ENCODE results near the gene PLAGL2.

PLAGL2 gene

GRCh38 chr20:32216179-32217142, 8.9 kb upstream of the PLAGL2 start:
- DNase-seq: no peak
- Mint-ChIP-seq H3K4me1 (no peaks in the 10 kb centered on the region), H3K27ac (no peak overlapping the region), H3K9me3 (no peaks in the 10 kb centered on the region), H3K36me3 (ENCODE audit: low read depth) (peaks cover 62% of the 10 kb centered on the region), H3K4me3 (no peak overlapping the region), H3K27me3 (ENCODE audit: low read depth, poor library complexity) (no peaks in the 10 kb centered on the region)
- no peak for TF ChIP-seq CTCF (IDR thresholded peaks at IDR 0.05)

- Mint-ChIP-seq H3K4me3 (no peak overlapping the region), H3K27ac (no peak overlapping the region)
Observed at GRCh38 chr20:32215729-32216128, 8.2 kb upstream of the PLAGL2 start.

GRCh38 chr20:32215147-32215546, 7.6 kb upstream of the PLAGL2 start:
- H3K9me3 Mint-ChIP-seq: no peaks in the 10 kb centered on the region
- H3K4me3 Mint-ChIP-seq: no peak overlapping the region
- no peak overlapping the region for H3K27ac Mint-ChIP-seq
- no peaks in the 10 kb centered on the region for H3K27me3 Mint-ChIP-seq (ENCODE audit: low read depth, poor library complexity)
- peaks cover 55% of the 10 kb centered on the region for H3K36me3 Mint-ChIP-seq (ENCODE audit: low read depth)
- no peak for TF ChIP-seq CTCF (IDR thresholded peaks at IDR 0.05)
- DNase-seq: no peak
- peaks cover 7% of the 10 kb centered on the region for H3K4me1 Mint-ChIP-seq

More at GRCh38 chr20:32215729-32216128, 8.2 kb upstream of the PLAGL2 start:
- H3K4me1 Mint-ChIP-seq: peaks cover 2% of the 10 kb centered on the region
- no peak for DNase-seq
- no peaks in the 10 kb centered on the region for H3K27me3 Mint-ChIP-seq (ENCODE audit: low read depth, poor library complexity)
- TF ChIP-seq CTCF (IDR thresholded peaks at IDR 0.05): no peak
- no peaks in the 10 kb centered on the region for H3K9me3 Mint-ChIP-seq
- H3K36me3 Mint-ChIP-seq (ENCODE audit: low read depth): peaks cover 56% of the 10 kb centered on the region

GRCh38 chr20:32213870-32214269, 6.3 kb upstream of the PLAGL2 start:
- H3K4me1 Mint-ChIP-seq: peaks cover 20% of the 10 kb centered on the region
- H3K27ac Mint-ChIP-seq: no peak overlapping the region
- no peak overlapping the region for H3K4me3 Mint-ChIP-seq
- DNase-seq: no peak
- H3K9me3 Mint-ChIP-seq: no peaks in the 10 kb centered on the region
- no peaks in the 10 kb centered on the region for H3K27me3 Mint-ChIP-seq (ENCODE audit: low read depth, poor library complexity)
- TF ChIP-seq CTCF (IDR thresholded peaks at IDR 0.05): no peak
- H3K36me3 Mint-ChIP-seq (ENCODE audit: low read depth): peaks cover 43% of the 10 kb centered on the region

GRCh38 chr20:32209850-32210605, 2.5 kb upstream of the PLAGL2 start:
- Mint-ChIP-seq H3K4me1 (peaks cover 51% of the 10 kb centered on the region), H3K4me3 (peak overlapping the region; percentile 89), H3K36me3 (ENCODE audit: low read depth) (peaks cover 9% of the 10 kb centered on the region), H3K27ac (peak overlapping the region; percentile 98), H3K27me3 (ENCODE audit: low read depth, poor library complexity) (peaks cover 2% of the 10 kb centered on the region), H3K9me3 (no peaks in the 10 kb centered on the region)
- DNase-seq: no peak
- TF ChIP-seq CTCF (IDR thresholded peaks at IDR 0.05): no peak
